DOHH2 (cell line): ENCODE measurements around the gene MAJIN.

Source experiments
- H3F3A ChIP-seq: fragments of 200-600 bp; sonication (generic), shearing (Covaris generic); 2 replicates; pipeline ENCODE4 v1.6.0; 2016; ENCODE audit warnings: antibody characterized with exemption, mild to moderate bottlenecking; ENCODE audit not compliant: control insufficient read depth, insufficient read depth
- H3K27ac ChIP-seq: fragments of 200-600 bp; sonication (generic); 2 replicates; pipeline ENCODE4 v1.5.1; 2014; ENCODE audit warnings: low read depth, mild to moderate bottlenecking, low read length, moderate library complexity
- H3K27me3 ChIP-seq: fragments of 200-600 bp; sonication (generic); 2 replicates; pipeline ENCODE4 v1.6.1; 2014; ENCODE audit warnings: mild to moderate bottlenecking, low read length, mixed read lengths; ENCODE audit not compliant: control insufficient read depth
- H3K36me3 ChIP-seq: fragments of 200-600 bp; sonication (generic); 2 replicates; pipeline ENCODE4 v1.6.1; 2014; ENCODE audit warnings: mild to moderate bottlenecking, low read length, moderate library complexity, mixed read lengths; ENCODE audit not compliant: control insufficient read depth
- H3K4me1 ChIP-seq: fragments of 200-600 bp; sonication (generic); 2 replicates; pipeline ENCODE4 v1.6.1; 2014; ENCODE audit warnings: mild to moderate bottlenecking, low read length, mixed read lengths; ENCODE audit not compliant: control insufficient read depth
- H3K4me2 ChIP-seq: fragments of 200-600 bp; sonication (generic); 2 replicates; pipeline ENCODE4 v1.6.0; 2014; ENCODE audit warnings: mild to moderate bottlenecking, low read length, moderate library complexity
- H3K4me3 ChIP-seq: fragments of 200-600 bp; sonication (generic); 2 replicates; pipeline ENCODE4 v1.5.1; 2014; ENCODE audit warnings: mild to moderate bottlenecking, low read length, mixed read lengths
- H3K79me2 ChIP-seq: fragments of 200-600 bp; sonication (generic); 2 replicates; pipeline ENCODE4 v1.6.1; 2014; ENCODE audit warnings: mild to moderate bottlenecking, low read length, mixed read lengths; ENCODE audit not compliant: control insufficient read depth
- H3K9me2 ChIP-seq: fragments of 200-600 bp; sonication (generic); replicated peaks from 2 replicates; pipeline ENCODE4 v1.6.1; 2014; ENCODE audit warnings: mild to moderate bottlenecking, low read length, mixed read lengths; ENCODE audit not compliant: control insufficient read depth
- H3K9me3 ChIP-seq: fragments of 200-600 bp; sonication (generic); 2 replicates; pipeline ENCODE4 v1.6.1; 2014; ENCODE audit warnings: antibody characterized with exemption, low read length, mixed read lengths; ENCODE audit not compliant: control insufficient read depth, insufficient read depth
- H4K20me1 ChIP-seq: fragments of 200-600 bp; sonication (generic); 2 replicates; pipeline ENCODE4 v1.6.0; 2014; ENCODE audit warnings: low read depth, mild to moderate bottlenecking, antibody characterized with exemption, low read length, moderate library complexity; ENCODE audit not compliant: control insufficient read depth, insufficient read depth
- CTCF ChIP-seq: fragments of 200-600 bp; sonication (generic); IDR thresholded peaks from one replicate; pipeline ENCODE4 v1.5.1; 2014; ENCODE audit warnings: antibody characterized with exemption, mild to moderate bottlenecking, low read depth, low read length; ENCODE audit not compliant: poor library complexity, severe bottlenecking
- EZH2phosphoT487 ChIP-seq: fragments of 200-600 bp; sonication (generic); IDR thresholded peaks from 2 replicates; pipeline ENCODE4 v1.6.1; 2017; ENCODE audit warnings: borderline replicate concordance, mild to moderate bottlenecking, antibody characterized with exemption, low read length, moderate library complexity, mixed read lengths

Gene MAJIN

GRCh38 chr11:64908766-64909165 lies 63.1 kb downstream of the MAJIN start:
- no peak overlapping the region for H3K4me2 ChIP-seq
- no peaks in the 10 kb centered on the region for H3K79me2 ChIP-seq
- H4K20me1 ChIP-seq, result no peaks in the 10 kb centered on the region
- no peaks in the 10 kb centered on the region for H3K9me3 ChIP-seq
- H3K36me3 ChIP-seq, result peaks cover 63% of the 10 kb centered on the region
- H3K4me3 ChIP-seq, result no peak overlapping the region
- H3K27me3 ChIP-seq, result no peaks in the 10 kb centered on the region
- H3K27ac ChIP-seq, result no peak overlapping the region
- H3K4me1 ChIP-seq, result no peaks in the 10 kb centered on the region
- H3K9me2 ChIP-seq, result no peaks in the 10 kb centered on the region
- no peaks in the 10 kb centered on the region for H3F3A ChIP-seq
- TF ChIP-seq CTCF (no peak), EZH2phosphoT487 (no peak)

DNA sequence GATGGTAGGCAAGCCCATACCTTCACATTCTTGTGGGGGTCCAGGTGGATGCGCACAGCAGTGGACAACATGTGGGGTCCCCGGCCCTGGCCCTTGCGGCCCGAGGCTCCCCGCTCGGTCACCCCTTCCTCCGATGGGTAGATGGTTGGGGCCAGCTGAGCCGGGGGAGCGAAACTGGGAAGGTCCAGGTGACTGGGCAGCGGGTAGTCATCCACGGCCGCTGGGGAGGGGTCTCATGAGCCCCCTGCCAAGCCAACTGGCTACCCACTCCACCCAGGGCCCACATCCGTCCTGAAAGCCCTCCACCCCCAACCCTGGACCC lies 65.6 kb downstream of the MAJIN start:
- Histone ChIP-seq H3K4me2 (no peak overlapping the region), H3F3A (no peaks in the 10 kb centered on the region), H3K9me2 (no peaks in the 10 kb centered on the region), H3K4me1 (no peaks in the 10 kb centered on the region), H3K4me3 (no peak overlapping the region), H4K20me1 (no peaks in the 10 kb centered on the region), H3K79me2 (no peaks in the 10 kb centered on the region), H3K27ac (no peak overlapping the region), H3K27me3 (no peaks in the 10 kb centered on the region), H3K36me3 (peaks cover 61% of the 10 kb centered on the region), H3K9me3 (no peaks in the 10 kb centered on the region)
- TF ChIP-seq EZH2phosphoT487, result no peak
- no peak for TF ChIP-seq CTCF

- Histone ChIP-seq H3F3A (no peaks in the 10 kb centered on the region), H3K36me3 (peaks cover 55% of the 10 kb centered on the region), H3K4me1 (no peaks in the 10 kb centered on the region), H3K9me3 (no peaks in the 10 kb centered on the region), H3K4me3 (no peak overlapping the region), H3K79me2 (no peaks in the 10 kb centered on the region), H3K27ac (no peak overlapping the region), H4K20me1 (no peaks in the 10 kb centered on the region), H3K27me3 (no peaks in the 10 kb centered on the region), H3K4me2 (no peak overlapping the region), H3K9me2 (no peaks in the 10 kb centered on the region)
- TF ChIP-seq CTCF (no peak), EZH2phosphoT487 (no peak)
Measured at GRCh38 chr11:64905516-64906313, 66.2 kb downstream of the MAJIN start.
